HL-60 (cell line): Measurements from ENCODE around the gene PLEKHG3.

Experiments
- CTCF ChIP-seq: IDR thresholded peaks from one replicate; pipeline ENCODE4 v1.5.1; 2011; ENCODE audit warnings: low read length, control low read depth, inconsistent platforms; ENCODE audit not compliant: insufficient read depth
- POLR2AphosphoS5 ChIP-seq: IDR thresholded peaks from 2 replicates; pipeline ENCODE4 v1.6.1; 2012; ENCODE audit warnings: low read depth
- SPI1 ChIP-seq: IDR thresholded peaks from 2 replicates; pipeline ENCODE4 v1.6.1; 2012; ENCODE audit warnings: low read depth, mild to moderate bottlenecking, borderline replicate concordance

DNA sequence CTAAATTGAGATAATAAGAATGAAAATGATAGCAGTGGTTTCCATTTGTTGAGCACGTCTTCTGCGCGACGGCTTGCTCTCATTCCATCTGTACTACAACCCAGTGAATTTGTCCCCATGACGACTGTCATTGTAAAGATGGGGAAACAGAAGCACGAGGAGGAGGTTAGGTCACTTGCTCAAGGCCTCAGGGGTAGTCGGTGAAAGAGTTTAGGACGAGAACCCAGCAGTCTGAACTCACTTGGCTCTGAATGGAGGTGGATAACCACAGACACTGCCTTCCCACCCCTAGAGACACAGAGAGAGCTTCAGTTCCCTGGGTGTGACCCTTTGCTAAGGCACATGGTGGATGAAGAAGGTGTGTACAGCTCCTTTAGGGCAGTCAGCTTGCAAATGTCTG lies 30.9 kb upstream of the PLEKHG3 start:
- TF ChIP-seq POLR2AphosphoS5: no peak
- no peak for TF ChIP-seq CTCF
- no peak for TF ChIP-seq SPI1
